GM15510 (cell line): ENCODE measurements around the gene VNN1.

ENCODE experiments used
- POLR2A ChIP-seq: IDR thresholded peaks from 3 replicates; pipeline ENCODE4 v1.6.1; 2011; ENCODE audit warnings: borderline replicate concordance; ENCODE audit not compliant: insufficient read length; ENCODE audit errors: extremely low read depth

Gene VNN1

GRCh38 chr6:132730560-132730959 lies 16.7 kb upstream of the VNN1 start:
- TF ChIP-seq POLR2A, result no peak

- no peak for TF ChIP-seq POLR2A
Observed at GRCh38 chr6:132728616-132729015, 14.8 kb upstream of the VNN1 start.

- no peak for TF ChIP-seq POLR2A
Observed at GRCh38 chr6:132726608-132726975, 12.7 kb upstream of the VNN1 start.

GRCh38 chr6:132725947-132726607 lies 12.2 kb upstream of the VNN1 start:
- no peak for TF ChIP-seq POLR2A

GRCh38 chr6:132725471-132725870 lies 11.6 kb upstream of the VNN1 start:
- no peak for TF ChIP-seq POLR2A

GRCh38 chr6:132719736-132720448 lies 6.0 kb upstream of the VNN1 start:
- TF ChIP-seq POLR2A, result no peak

GRCh38 chr6:132715881-132716637 lies 2.2 kb upstream of the VNN1 start:
- no peak for TF ChIP-seq POLR2A

- TF ChIP-seq POLR2A, result no peak
Observed at GRCh38 chr6:132715204-132715603, 1.3 kb upstream of the VNN1 start.

- no peak for TF ChIP-seq POLR2A
Observed at GRCh38 chr6:132714160-132714559, 305 bp upstream of the VNN1 start.

- no peak for TF ChIP-seq POLR2A
Observed at GRCh38 chr6:132712366-132712765, 1.5 kb downstream of the VNN1 start.

GRCh38 chr6:132708771-132709170 lies 5.1 kb downstream of the VNN1 start:
- no peak for TF ChIP-seq POLR2A

GRCh38 chr6:132708002-132708401 lies 5.9 kb downstream of the VNN1 start:
- no peak for TF ChIP-seq POLR2A

GRCh38 chr6:132703936-132704335 lies 9.9 kb downstream of the VNN1 start:
- no peak for TF ChIP-seq POLR2A

GRCh38 chr6:132698608-132699007 lies 15.2 kb downstream of the VNN1 start:
- TF ChIP-seq POLR2A, result no peak

GRCh38 chr6:132695773-132696172 lies 18.1 kb downstream of the VNN1 start:
- no peak for TF ChIP-seq POLR2A

- TF ChIP-seq POLR2A, result no peak
Observed at GRCh38 chr6:132693478-132693877, 20.4 kb downstream of the VNN1 start.

- TF ChIP-seq POLR2A, result no peak
Observed at GRCh38 chr6:132690678-132691077, 23.2 kb downstream of the VNN1 start.

- TF ChIP-seq POLR2A, result no peak
Observed at GRCh38 chr6:132687306-132687705, 26.5 kb downstream of the VNN1 start.
